ENCODE data around the gene SMIM28. TPM values are rescaled to one million over a fixed set of nuclear protein-coding genes. Genes with fewer than 3 reads are reported as not detected.

The SMIM28 gene
- total RNA-seq, 1 experiment from 2014 or later = not detected

GRCh38 chr6:138421089-138421488 is 43.4 kb downstream of the SMIM28 start:
- no peaks in the 10 kb centered on the region for H3K36me3 ChIP-seq (ENCODE audit: control insufficient read depth, insufficient read depth, low read length)
- no peaks in the 10 kb centered on the region for H3K4me1 ChIP-seq (ENCODE audit: control insufficient read depth, insufficient read depth, low read length)
- no TSS peak for BruUV-seq (replicated peaks)
- no peak overlapping the region for H3K4me3 ChIP-seq (ENCODE audit: low read depth in 2 of 2, low read length in 2 of 2)
- no peak overlapping the region for H3K27ac ChIP-seq (ENCODE audit: low read length)
- ChIA-PET CTCF (no interaction called here), POLR2A (no interaction called here)
- H3K27me3 ChIP-seq (ENCODE audit: control insufficient read depth, insufficient read depth, low read length) = no peaks in the 10 kb centered on the region
- no peak for DNase-seq (ENCODE audit: low read depth, low spot score)
- in situ Hi-C loops (cut with HindIII; ENCODE audit: low pct_unique_long_range_greater_than_20kb, low sequenced_read_pairs) = no loop called here
- intact Hi-C loops (cut with micrococcal nuclease; ENCODE audit: unreplicated experiment) = no loop called here
- no peak for ATAC-seq
- no peaks in the 10 kb centered on the region for H3K9me3 ChIP-seq (ENCODE audit: control insufficient read depth, insufficient read depth, low read depth, low read length)
- TF ChIP-seq TCF7L2 (IDR thresholded peaks at IDR 0.05; ENCODE audit: low read depth, low read length) (no peak), SIN3A (IDR thresholded peaks at IDR 0.05; ENCODE audit: borderline replicate concordance, insufficient read depth, low read depth, low read length) (no peak), CTCF (IDR thresholded peaks at IDR 0.05) (no peak), POLR2AphosphoS5 (IDR thresholded peaks at IDR 0.05; ENCODE audit: low read depth, low read length) (no peak)
- TF ChIP-seq, protein P1, sequence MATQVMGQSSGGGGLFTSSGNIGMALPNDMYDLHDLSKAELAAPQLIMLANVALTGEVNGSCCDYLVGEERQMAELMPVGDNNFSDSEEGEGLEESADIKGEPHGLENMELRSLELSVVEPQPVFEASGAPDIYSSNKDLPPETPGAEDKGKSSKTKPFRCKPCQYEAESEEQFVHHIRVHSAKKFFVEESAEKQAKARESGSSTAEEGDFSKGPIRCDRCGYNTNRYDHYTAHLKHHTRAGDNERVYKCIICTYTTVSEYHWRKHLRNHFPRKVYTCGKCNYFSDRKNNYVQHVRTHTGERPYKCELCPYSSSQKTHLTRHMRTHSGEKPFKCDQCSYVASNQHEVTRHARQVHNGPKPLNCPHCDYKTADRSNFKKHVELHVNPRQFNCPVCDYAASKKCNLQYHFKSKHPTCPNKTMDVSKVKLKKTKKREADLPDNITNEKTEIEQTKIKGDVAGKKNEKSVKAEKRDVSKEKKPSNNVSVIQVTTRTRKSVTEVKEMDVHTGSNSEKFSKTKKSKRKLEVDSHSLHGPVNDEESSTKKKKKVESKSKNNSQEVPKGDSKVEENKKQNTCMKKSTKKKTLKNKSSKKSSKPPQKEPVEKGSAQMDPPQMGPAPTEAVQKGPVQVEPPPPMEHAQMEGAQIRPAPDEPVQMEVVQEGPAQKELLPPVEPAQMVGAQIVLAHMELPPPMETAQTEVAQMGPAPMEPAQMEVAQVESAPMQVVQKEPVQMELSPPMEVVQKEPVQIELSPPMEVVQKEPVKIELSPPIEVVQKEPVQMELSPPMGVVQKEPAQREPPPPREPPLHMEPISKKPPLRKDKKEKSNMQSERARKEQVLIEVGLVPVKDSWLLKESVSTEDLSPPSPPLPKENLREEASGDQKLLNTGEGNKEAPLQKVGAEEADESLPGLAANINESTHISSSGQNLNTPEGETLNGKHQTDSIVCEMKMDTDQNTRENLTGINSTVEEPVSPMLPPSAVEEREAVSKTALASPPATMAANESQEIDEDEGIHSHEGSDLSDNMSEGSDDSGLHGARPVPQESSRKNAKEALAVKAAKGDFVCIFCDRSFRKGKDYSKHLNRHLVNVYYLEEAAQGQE (IDR thresholded peaks at IDR 0.05; ENCODE audit: insufficient read depth in 1 of 2, low read depth in 2 of 2, low read length in 1 of 2) = no peak

DNA sequence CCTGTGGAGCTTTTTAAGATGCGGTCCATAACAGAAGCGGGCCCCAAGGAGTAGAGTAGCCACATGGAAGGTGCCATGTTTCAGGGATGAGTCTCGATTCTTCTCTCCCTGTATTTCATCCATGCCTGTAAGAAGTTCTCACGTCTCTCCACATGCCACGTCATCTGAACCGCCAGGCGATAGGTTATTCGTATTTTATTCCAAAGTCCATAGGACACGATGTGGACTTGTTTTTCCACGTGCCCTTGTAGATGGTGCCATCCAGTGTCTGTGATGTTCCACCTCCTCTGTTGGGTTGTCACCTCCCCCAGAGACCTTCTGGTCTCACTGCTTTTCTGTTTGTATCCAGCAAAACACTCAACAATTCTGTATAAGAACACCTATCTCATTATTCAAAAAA is 43.9 kb downstream of the SMIM28 start:
- BruUV-seq (replicated peaks) = no TSS peak
- Histone ChIP-seq H3K9me3 (ENCODE audit: control insufficient read depth, insufficient read depth, low read depth, low read length) (no peaks in the 10 kb centered on the region), H3K27ac (ENCODE audit: low read length) (no peak overlapping the region), H3K36me3 (ENCODE audit: control insufficient read depth, insufficient read depth, low read length) (no peaks in the 10 kb centered on the region), H3K4me1 (ENCODE audit: control insufficient read depth, insufficient read depth, low read length) (no peaks in the 10 kb centered on the region), H3K27me3 (ENCODE audit: control insufficient read depth, insufficient read depth, low read length) (no peaks in the 10 kb centered on the region), H3K4me3 (ENCODE audit: low read depth in 2 of 2, low read length in 2 of 2) (no peak overlapping the region)
- in situ Hi-C loops (cut with HindIII; ENCODE audit: low pct_unique_long_range_greater_than_20kb, low sequenced_read_pairs) = no loop called here
- no peak for DNase-seq (ENCODE audit: low read depth, low spot score)
- POLR2A ChIA-PET = interaction anchor here (0.6 kb wide), 1 partner anchor 47 kb away, joined by 4 read pairs; no protein-coding TSS in a partner anchor
- intact Hi-C loops (cut with micrococcal nuclease; ENCODE audit: unreplicated experiment) = no loop called here
- no peak for ATAC-seq
- TF ChIP-seq, protein P1 (IDR thresholded peaks at IDR 0.05; ENCODE audit: insufficient read depth in 1 of 2, low read depth in 2 of 2, low read length in 1 of 2) = no peak
- TF ChIP-seq SIN3A (IDR thresholded peaks at IDR 0.05; ENCODE audit: borderline replicate concordance, insufficient read depth, low read depth, low read length) (no peak), POLR2AphosphoS5 (IDR thresholded peaks at IDR 0.05; ENCODE audit: low read depth, low read length) (no peak), CTCF (IDR thresholded peaks at IDR 0.05) (no peak), TCF7L2 (IDR thresholded peaks at IDR 0.05; ENCODE audit: low read depth, low read length) (no peak)
- CTCF ChIA-PET = no interaction called here

Data from Panc1 (cell line).